Loucy (cell line): ENCODE measurements around the gene ANKRD55.

Experiments
- H2AFZ ChIP-seq: fragments of 200-600 bp; sonication (generic); 2 replicates; pipeline ENCODE4 v1.6.0; 2016; ENCODE audit warnings: antibody characterized with exemption, mild to moderate bottlenecking, low read length, moderate library complexity
- H3F3A ChIP-seq: fragments of 200-600 bp; 2 replicates; pipeline ENCODE4 v1.6.0; 2016; ENCODE audit warnings: antibody characterized with exemption, low read depth, mild to moderate bottlenecking
- H3K27me3 ChIP-seq: fragments of 200-600 bp; sonication (generic); 2 replicates; pipeline ENCODE4 v1.6.1; 2014; ENCODE audit warnings: low read length, mild to moderate bottlenecking; ENCODE audit not compliant: insufficient read depth, poor library complexity, severe bottlenecking
- H3K36me3 ChIP-seq: fragments of 200-600 bp; sonication (generic); 2 replicates; pipeline ENCODE4 v1.6.1; 2016; ENCODE audit warnings: low read length; ENCODE audit not compliant: insufficient read depth
- H3K4me1 ChIP-seq: fragments of 200-600 bp; sonication (generic); 2 replicates; pipeline ENCODE4 v1.5.1; 2014; ENCODE audit warnings: low read length, mild to moderate bottlenecking; ENCODE audit not compliant: insufficient read depth, poor library complexity, severe bottlenecking
- H3K4me2 ChIP-seq: fragments of 200-600 bp; sonication (generic); 2 replicates; pipeline ENCODE4 v1.6.0; 2014; ENCODE audit warnings: antibody characterized with exemption, low read length, low read depth, mild to moderate bottlenecking; ENCODE audit not compliant: poor library complexity, severe bottlenecking
- H3K4me3 ChIP-seq: fragments of 200-600 bp; sonication (generic); 2 replicates; pipeline ENCODE4 v1.5.1; 2014; ENCODE audit warnings: low read length, mild to moderate bottlenecking, mixed read lengths; ENCODE audit not compliant: poor library complexity, severe bottlenecking
- H3K79me2 ChIP-seq: fragments of 200-600 bp; sonication (generic); 2 replicates; pipeline ENCODE4 v1.6.1; 2014; ENCODE audit warnings: low read length; ENCODE audit not compliant: insufficient read depth
- H3K9ac ChIP-seq: fragments of 200-600 bp; sonication (generic); 2 replicates; pipeline ENCODE4 v1.6.0; 2014; ENCODE audit warnings: mild to moderate bottlenecking, low read depth, low read length, moderate library complexity; ENCODE audit not compliant: poor library complexity, severe bottlenecking
- H3K9me2 ChIP-seq: fragments of 200-600 bp; sonication (generic); replicated peaks from 2 replicates; pipeline ENCODE4 v1.6.1; 2016; ENCODE audit warnings: low read depth, low read length, mixed read lengths
- H3K9me3 ChIP-seq: fragments of 200-600 bp; sonication (generic); 2 replicates; pipeline ENCODE4 v1.6.1; 2014; ENCODE audit warnings: mild to moderate bottlenecking, antibody characterized with exemption, low read length, low read depth; ENCODE audit not compliant: insufficient read depth
- H4K20me1 ChIP-seq: fragments of 200-600 bp; sonication (generic); 2 replicates; pipeline ENCODE4 v1.6.0; 2014; ENCODE audit warnings: antibody characterized with exemption, low read length, mild to moderate bottlenecking; ENCODE audit not compliant: insufficient read depth, poor library complexity, severe bottlenecking
- EZH2phosphoT487 ChIP-seq: fragments of 200-600 bp; IDR thresholded peaks from 2 replicates; pipeline ENCODE4 v1.6.1; 2018; ENCODE audit warnings: antibody characterized with exemption, mild to moderate bottlenecking, moderate library complexity, borderline replicate concordance
- TF ChIP-seq, protein P1 (sequence below): fragments of 200-600 bp; sonication (generic); conservative IDR thresholded peaks from 2 replicates; pipeline ENCODE4 v1.5.1; 2014; ENCODE audit warnings: mild to moderate bottlenecking, antibody characterized with exemption, low read length

Gene ANKRD55

GRCh38 chr5:56233230-56233629 is at the start of gene ANKRD55:
Gene ANKRD55 (minus strand): TSS chr5:56233330. CDS start chr5:56232913, 417 bp downstream.
- Histone ChIP-seq H3K9me3 (no peaks in the 10 kb centered on the region), H3K9me2 (no peaks in the 10 kb centered on the region), H3K36me3 (no peaks in the 10 kb centered on the region), H3K4me3 (no peak within 1 kb of the TSS), H3K79me2 (no peaks in the 10 kb centered on the region), H3K4me1 (no peaks in the 10 kb centered on the region), H3K9ac (no peak within 1 kb of the TSS), H3K4me2 (no peak within 1 kb of the TSS), H3F3A (no peaks in the 10 kb centered on the region), H3K27me3 (no peaks in the 10 kb centered on the region), H2AFZ (no peak within 1 kb of the TSS), H4K20me1 (no peaks in the 10 kb centered on the region)
- TF ChIP-seq, protein P1, sequence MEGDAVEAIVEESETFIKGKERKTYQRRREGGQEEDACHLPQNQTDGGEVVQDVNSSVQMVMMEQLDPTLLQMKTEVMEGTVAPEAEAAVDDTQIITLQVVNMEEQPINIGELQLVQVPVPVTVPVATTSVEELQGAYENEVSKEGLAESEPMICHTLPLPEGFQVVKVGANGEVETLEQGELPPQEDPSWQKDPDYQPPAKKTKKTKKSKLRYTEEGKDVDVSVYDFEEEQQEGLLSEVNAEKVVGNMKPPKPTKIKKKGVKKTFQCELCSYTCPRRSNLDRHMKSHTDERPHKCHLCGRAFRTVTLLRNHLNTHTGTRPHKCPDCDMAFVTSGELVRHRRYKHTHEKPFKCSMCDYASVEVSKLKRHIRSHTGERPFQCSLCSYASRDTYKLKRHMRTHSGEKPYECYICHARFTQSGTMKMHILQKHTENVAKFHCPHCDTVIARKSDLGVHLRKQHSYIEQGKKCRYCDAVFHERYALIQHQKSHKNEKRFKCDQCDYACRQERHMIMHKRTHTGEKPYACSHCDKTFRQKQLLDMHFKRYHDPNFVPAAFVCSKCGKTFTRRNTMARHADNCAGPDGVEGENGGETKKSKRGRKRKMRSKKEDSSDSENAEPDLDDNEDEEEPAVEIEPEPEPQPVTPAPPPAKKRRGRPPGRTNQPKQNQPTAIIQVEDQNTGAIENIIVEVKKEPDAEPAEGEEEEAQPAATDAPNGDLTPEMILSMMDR: no peak
- TF ChIP-seq EZH2phosphoT487: no peak

DNA sequence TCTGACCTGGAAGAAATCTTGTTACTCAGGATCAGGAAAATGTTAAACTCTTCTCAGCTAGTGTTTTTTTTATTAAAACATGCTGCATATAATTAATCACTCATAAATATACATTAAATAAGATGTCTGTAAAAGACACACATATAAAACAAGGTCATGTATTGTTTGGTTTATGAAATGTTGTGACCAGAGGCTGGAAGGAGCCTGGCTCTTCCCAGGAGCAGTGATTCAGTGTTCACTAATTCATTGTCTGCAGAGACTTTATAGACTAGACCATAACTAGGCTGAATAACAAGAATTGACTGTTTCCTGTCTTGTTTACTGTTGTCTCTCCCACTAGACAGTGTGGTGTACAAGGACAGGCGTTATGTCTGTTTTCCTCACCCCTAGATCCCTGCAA is 49.1 kb upstream of the ANKRD55 start:
- Histone ChIP-seq H3K9ac (no peak overlapping the region), H3K9me2 (no peaks in the 10 kb centered on the region), H3K4me2 (no peak overlapping the region), H4K20me1 (no peaks in the 10 kb centered on the region), H3F3A (no peaks in the 10 kb centered on the region), H3K27me3 (no peaks in the 10 kb centered on the region), H2AFZ (no peak overlapping the region), H3K79me2 (no peaks in the 10 kb centered on the region), H3K9me3 (no peaks in the 10 kb centered on the region; the same call in 1 of the 2 replicates), H3K4me3 (no peak overlapping the region), H3K36me3 (no peaks in the 10 kb centered on the region), H3K4me1 (no peaks in the 10 kb centered on the region)
- no peak for TF ChIP-seq EZH2phosphoT487

- Histone ChIP-seq H3K9me3 (no peaks in the 10 kb centered on the region; the same call in 1 of the 2 replicates), H3K36me3 (no peaks in the 10 kb centered on the region)
Measured at GRCh38 chr5:56281489-56282165, 48.5 kb upstream of the ANKRD55 start.

More at GRCh38 chr5:56281489-56282165, 48.5 kb upstream of the ANKRD55 start:
- Histone ChIP-seq H3K4me1 (no peaks in the 10 kb centered on the region), H3K4me2 (no peak overlapping the region), H3K9ac (no peak overlapping the region), H3K9me2 (no peaks in the 10 kb centered on the region), H2AFZ (no peak overlapping the region), H3K27me3 (no peaks in the 10 kb centered on the region), H3F3A (no peaks in the 10 kb centered on the region), H3K79me2 (no peaks in the 10 kb centered on the region), H3K4me3 (no peak overlapping the region), H4K20me1 (no peaks in the 10 kb centered on the region)
- TF ChIP-seq EZH2phosphoT487: no peak
- TF ChIP-seq, protein P1: no peak
